ENCODE results near the gene TMEM214.
A peak's percentile ranks its signal among the peaks of the same experiment; 100 is the strongest.
"Not testable (repeated sequence)": the region's sequence is repeated elsewhere in the genome, so short reads cannot be mapped to it uniquely, and the experiment has no call there.

TMEM214 gene

GRCh38 chr2:27072920-27073319 lies 40.2 kb downstream of the TMEM214 start:
- H3K36me3 ChIP-seq (ENCODE audit: control insufficient read depth, insufficient read depth, low read length, severe bottlenecking), result peaks cover 21% of the 10 kb centered on the region
- no peaks in the 10 kb centered on the region for H3K9me3 ChIP-seq (ENCODE audit: control insufficient read depth, low read length)
- no peak for DNase-seq (ENCODE audit: low read depth)
- H3K27me3 ChIP-seq (replicated peaks; ENCODE audit: control insufficient read depth, insufficient read depth, low read length), result no peaks in the 10 kb centered on the region
- peaks cover 54% of the 10 kb centered on the region for H3K4me1 ChIP-seq (ENCODE audit: control insufficient read depth, insufficient read depth, low read length)
- H3K9ac ChIP-seq (ENCODE audit: low read length), result no peak overlapping the region
- no peak overlapping the region for H3K4me3 ChIP-seq (ENCODE audit: low read length)

GRCh38 chr2:27073782-27074181 lies 41.0 kb downstream of the TMEM214 start:
- H3K4me1 ChIP-seq (ENCODE audit: control insufficient read depth, insufficient read depth, low read length), result peaks cover 47% of the 10 kb centered on the region
- no peaks in the 10 kb centered on the region for H3K27me3 ChIP-seq (replicated peaks; ENCODE audit: control insufficient read depth, insufficient read depth, low read length)
- H3K36me3 ChIP-seq (ENCODE audit: control insufficient read depth, insufficient read depth, low read length, severe bottlenecking), result peaks cover 13% of the 10 kb centered on the region
- no peaks in the 10 kb centered on the region for H3K9me3 ChIP-seq (ENCODE audit: control insufficient read depth, low read length)
- DNase-seq (ENCODE audit: low read depth), result no peak
- H3K9ac ChIP-seq (ENCODE audit: low read length), result no peak overlapping the region
- H3K4me3 ChIP-seq (ENCODE audit: low read length), result no peak overlapping the region

GRCh38 chr2:27074738-27075565 lies 42.2 kb downstream of the TMEM214 start:
- peaks cover 3% of the 10 kb centered on the region for H3K36me3 ChIP-seq (ENCODE audit: control insufficient read depth, insufficient read depth, low read length, severe bottlenecking)
- no peaks in the 10 kb centered on the region for H3K9me3 ChIP-seq (ENCODE audit: control insufficient read depth, low read length)
- H3K4me1 ChIP-seq (ENCODE audit: control insufficient read depth, insufficient read depth, low read length), result peaks cover 44% of the 10 kb centered on the region
- H3K4me3 ChIP-seq (ENCODE audit: low read length), result no peak overlapping the region
- no peak overlapping the region for H3K9ac ChIP-seq (ENCODE audit: low read length)
- no peaks in the 10 kb centered on the region for H3K27me3 ChIP-seq (replicated peaks; ENCODE audit: control insufficient read depth, insufficient read depth, low read length)
- DNase-seq (ENCODE audit: low read depth), result no peak

- H3K9me3 ChIP-seq (ENCODE audit: control insufficient read depth, low read length); DNase-seq (ENCODE audit: low read depth); H3K36me3 ChIP-seq (ENCODE audit: control insufficient read depth, insufficient read depth, low read length, severe bottlenecking); H3K4me3 ChIP-seq (ENCODE audit: low read length); H3K27me3 ChIP-seq (replicated peaks; ENCODE audit: control insufficient read depth, insufficient read depth, low read length); H3K9ac ChIP-seq (ENCODE audit: low read length): not testable (repeated sequence)
- H3K4me1 ChIP-seq (ENCODE audit: control insufficient read depth, insufficient read depth, low read length), result peaks cover 44% of the 10 kb centered on the region
These were observed 42.8 kb downstream of the TMEM214 start for GRCh38 chr2:27075566-27075871.

- no peak overlapping the region for H3K9ac ChIP-seq (ENCODE audit: low read length)
- H3K9me3 ChIP-seq (ENCODE audit: control insufficient read depth, low read length), result no peaks in the 10 kb centered on the region
- H3K4me1 ChIP-seq (ENCODE audit: control insufficient read depth, insufficient read depth, low read length), result peaks cover 49% of the 10 kb centered on the region
- no peak overlapping the region for H3K4me3 ChIP-seq (ENCODE audit: low read length)
- H3K27me3 ChIP-seq (replicated peaks; ENCODE audit: control insufficient read depth, insufficient read depth, low read length), result no peaks in the 10 kb centered on the region
- DNase-seq (ENCODE audit: low read depth), result no peak
- H3K36me3 ChIP-seq (ENCODE audit: control insufficient read depth, insufficient read depth, low read length, severe bottlenecking), result no peaks in the 10 kb centered on the region
These were observed 43.6 kb downstream of the TMEM214 start for GRCh38 chr2:27076323-27076722.

GRCh38 chr2:27077231-27077630 lies 44.5 kb downstream of the TMEM214 start:
- Histone ChIP-seq H3K27me3 (replicated peaks; ENCODE audit: control insufficient read depth, insufficient read depth, low read length) (no peaks in the 10 kb centered on the region), H3K4me3 (ENCODE audit: low read length) (no peak overlapping the region), H3K4me1 (ENCODE audit: control insufficient read depth, insufficient read depth, low read length) (peaks cover 49% of the 10 kb centered on the region), H3K9me3 (ENCODE audit: control insufficient read depth, low read length) (no peaks in the 10 kb centered on the region), H3K9ac (ENCODE audit: low read length) (no peak overlapping the region), H3K36me3 (ENCODE audit: control insufficient read depth, insufficient read depth, low read length, severe bottlenecking) (peaks cover 5% of the 10 kb centered on the region)
- DNase-seq (ENCODE audit: low read depth), result no peak

- Histone ChIP-seq H3K4me1 (ENCODE audit: control insufficient read depth, insufficient read depth, low read length) (peaks cover 46% of the 10 kb centered on the region), H3K27me3 (replicated peaks; ENCODE audit: control insufficient read depth, insufficient read depth, low read length) (no peaks in the 10 kb centered on the region), H3K9ac (ENCODE audit: low read length) (peak within 1 kb of the TSS; percentile 94), H3K9me3 (ENCODE audit: control insufficient read depth, low read length) (no peaks in the 10 kb centered on the region), H3K4me3 (ENCODE audit: low read length) (peak within 1 kb of the TSS; percentile 91), H3K36me3 (ENCODE audit: control insufficient read depth, insufficient read depth, low read length, severe bottlenecking) (peaks cover 10% of the 10 kb centered on the region)
- DNase-seq (ENCODE audit: low read depth), result peak; percentile 99
These were observed 45.8 kb downstream of the TMEM214 start, which contains the start of gene EMILIN1 for GRCh38 chr2:27078267-27079194. TSS of gene EMILIN1 (plus strand) at chr2:27078615. CDS start at chr2:27079066, 451 bp downstream.

GRCh38 chr2:27079233-27080139 lies 46.7 kb downstream of the TMEM214 start:
- peaks cover 39% of the 10 kb centered on the region for H3K4me1 ChIP-seq (ENCODE audit: control insufficient read depth, insufficient read depth, low read length)
- H3K27me3 ChIP-seq (replicated peaks; ENCODE audit: control insufficient read depth, insufficient read depth, low read length), result no peaks in the 10 kb centered on the region
- peak overlapping the region; percentile 91 for H3K4me3 ChIP-seq (ENCODE audit: low read length)
- H3K9me3 ChIP-seq (ENCODE audit: control insufficient read depth, low read length), result no peaks in the 10 kb centered on the region
- peaks cover 10% of the 10 kb centered on the region for H3K36me3 ChIP-seq (ENCODE audit: control insufficient read depth, insufficient read depth, low read length, severe bottlenecking)
- peak; percentile 55 for DNase-seq (ENCODE audit: low read depth)
- peak overlapping the region; percentile 94 for H3K9ac ChIP-seq (ENCODE audit: low read length)

GRCh38 chr2:27080140-27080469 lies 47.3 kb downstream of the TMEM214 start:
- Histone ChIP-seq H3K4me3 (ENCODE audit: low read length) (peak overlapping the region; percentile 91), H3K9me3 (ENCODE audit: control insufficient read depth, low read length) (no peaks in the 10 kb centered on the region), H3K27me3 (replicated peaks; ENCODE audit: control insufficient read depth, insufficient read depth, low read length) (no peaks in the 10 kb centered on the region), H3K4me1 (ENCODE audit: control insufficient read depth, insufficient read depth, low read length) (peaks cover 34% of the 10 kb centered on the region), H3K36me3 (ENCODE audit: control insufficient read depth, insufficient read depth, low read length, severe bottlenecking) (peaks cover 10% of the 10 kb centered on the region), H3K9ac (ENCODE audit: low read length) (peak overlapping the region; percentile 94)
- DNase-seq (ENCODE audit: low read depth), result peak; percentile 37

- H3K27me3 ChIP-seq (replicated peaks; ENCODE audit: control insufficient read depth, insufficient read depth, low read length), result no peaks in the 10 kb centered on the region
- H3K36me3 ChIP-seq (ENCODE audit: control insufficient read depth, insufficient read depth, low read length, severe bottlenecking), result peaks cover 10% of the 10 kb centered on the region
- no peak for DNase-seq (ENCODE audit: low read depth)
- peaks cover 37% of the 10 kb centered on the region for H3K4me1 ChIP-seq (ENCODE audit: control insufficient read depth, insufficient read depth, low read length)
- peak overlapping the region; percentile 91 for H3K4me3 ChIP-seq (ENCODE audit: low read length)
- no peaks in the 10 kb centered on the region for H3K9me3 ChIP-seq (ENCODE audit: control insufficient read depth, low read length)
- H3K9ac ChIP-seq (ENCODE audit: low read length), result peak overlapping the region; percentile 94
These were observed 47.8 kb downstream of the TMEM214 start for GRCh38 chr2:27080603-27080936.

Data from adipocyte (in vitro differentiated cells).